Neural cell (in vitro differentiated cells): ENCODE results near the gene PGAP1. TPM values are rescaled to one million over a fixed set of nuclear protein-coding genes. Genes with fewer than 3 reads are reported as not detected.

ENCODE experiments used
- H2AFZ ChIP-seq: fragments of 200-600, 300-800 bp; sonication (generic), shearing (Covaris generic); 2 replicates; pipeline ENCODE4 v1.6.0; 2014; ENCODE audit warnings: low read depth, mild to moderate bottlenecking, antibody characterized with exemption, low read length, moderate library complexity
- H3F3A ChIP-seq: fragments of 200-600 bp; shearing (Covaris generic); 2 replicates; pipeline ENCODE4 v1.6.1; 2016; ENCODE audit warnings: mild to moderate bottlenecking, moderate library complexity, mixed read lengths, antibody characterized with exemption, low read length; ENCODE audit not compliant: insufficient read depth, poor library complexity, severe bottlenecking
- H3K27ac ChIP-seq: fragments of 200-600, 300-800 bp; sonication (generic), shearing (Covaris generic); 2 replicates; pipeline ENCODE4 v1.5.1; 2014; ENCODE audit warnings: mild to moderate bottlenecking, low read length, moderate library complexity
- H3K27me3 ChIP-seq: fragments of 300-800, 200-600 bp; sonication (generic), shearing (Covaris generic); 2 replicates; pipeline ENCODE4 v1.6.0; 2014; ENCODE audit warnings: mild to moderate bottlenecking, low read depth, low read length, moderate library complexity; ENCODE audit not compliant: insufficient read depth
- H3K36me3 ChIP-seq: fragments of 300-800, 200-600 bp; sonication (generic), shearing (Covaris generic); 2 replicates; pipeline ENCODE4 v1.5.1; 2014; ENCODE audit warnings: mild to moderate bottlenecking, antibody characterized with exemption, low read length, moderate library complexity; ENCODE audit not compliant: insufficient read depth
- H3K4me2 ChIP-seq: fragments of 300-800, 200-600 bp; sonication (generic), shearing (Covaris generic); 2 replicates; pipeline ENCODE4 v1.6.0; 2014; ENCODE audit warnings: mild to moderate bottlenecking, low read length
- H3K4me3 ChIP-seq: fragments of 300-800, 200-600 bp; sonication (generic), shearing (Covaris generic); 2 replicates; pipeline ENCODE4 v1.5.1; 2014; ENCODE audit warnings: mild to moderate bottlenecking, low read length, moderate library complexity
- H3K79me2 ChIP-seq: fragments of 200-600 bp; shearing (Covaris generic); replicated peaks from 2 replicates; pipeline ENCODE4 v1.6.0; 2014; ENCODE audit warnings: mild to moderate bottlenecking, low read length, moderate library complexity; ENCODE audit not compliant: insufficient read depth
- H3K9ac ChIP-seq: fragments of 300-800, 200-600 bp; sonication (generic), shearing (Covaris generic); 2 replicates; pipeline ENCODE4 v1.6.1; 2016; ENCODE audit warnings: mild to moderate bottlenecking, low read length, mixed read lengths
- H3K9me2 ChIP-seq: fragments of 200-600 bp; shearing (Covaris generic); 2 replicates; pipeline ENCODE4 v1.6.1; 2016; ENCODE audit warnings: mild to moderate bottlenecking, low read length, mixed read lengths; ENCODE audit not compliant: insufficient read depth
- H3K9me3 ChIP-seq: fragments of 200-600, 300-800 bp; sonication (generic), shearing (Covaris generic); 2 replicates; pipeline ENCODE4 v1.6.1; 2016; ENCODE audit warnings: mild to moderate bottlenecking, mixed run types, low read length, moderate library complexity, mixed read lengths
- H4K20me1 ChIP-seq: fragments of 200-600 bp; shearing (Covaris generic); 2 replicates; pipeline ENCODE4 v1.6.1; 2016; ENCODE audit warnings: mild to moderate bottlenecking, mixed run types; ENCODE audit not compliant: insufficient read depth
- CTCF ChIP-seq: fragments of 450-650 bp; IDR thresholded peaks from 2 replicates; pipeline ENCODE4 v1.5.1; 2014; ENCODE audit warnings: antibody characterized with exemption, mild to moderate bottlenecking, moderate library complexity; ENCODE audit not compliant: poor library complexity, severe bottlenecking
- EP300 ChIP-seq: fragments of 450-650 bp; conservative IDR thresholded peaks from 2 replicates; pipeline ENCODE4 v1.6.1; 2014; ENCODE audit warnings: antibody characterized with exemption, mild to moderate bottlenecking, moderate library complexity; ENCODE audit not compliant: poor library complexity, severe bottlenecking
- EZH2 ChIP-seq: fragments of 200-600, 300-800 bp; shearing (Covaris generic), sonication (generic); IDR thresholded peaks from 2 replicates; pipeline ENCODE4 v1.6.1; 2014; ENCODE audit warnings: antibody characterized with exemption, low read length, borderline replicate concordance, mild to moderate bottlenecking; ENCODE audit not compliant: insufficient read depth, poor library complexity, severe bottlenecking
- MXI1 ChIP-seq: fragments of 450-650 bp; conservative IDR thresholded peaks from 2 replicates; pipeline ENCODE4 v1.6.1; 2014; ENCODE audit warnings: antibody characterized with exemption, mild to moderate bottlenecking; ENCODE audit not compliant: poor library complexity, severe bottlenecking
- POLR2AphosphoS5 ChIP-seq: IDR thresholded peaks from 2 replicates; pipeline ENCODE4 v1.6.1; 2012
- RAD21 ChIP-seq: fragments of 450-650 bp; conservative IDR thresholded peaks from 2 replicates; pipeline ENCODE4 v1.6.1; 2014; ENCODE audit warnings: antibody characterized with exemption, mild to moderate bottlenecking, moderate library complexity
- REST ChIP-seq: IDR thresholded peaks from 2 replicates; pipeline ENCODE4 v1.6.1; 2012; ENCODE audit warnings: borderline replicate concordance
- SMC3 ChIP-seq: fragments of 450-650 bp; conservative IDR thresholded peaks from 2 replicates; pipeline ENCODE4 v1.6.1; 2014; ENCODE audit warnings: antibody characterized with exemption, mild to moderate bottlenecking, moderate library complexity; ENCODE audit not compliant: poor library complexity
- TAF1 ChIP-seq: IDR thresholded peaks from 2 replicates; pipeline ENCODE4 v1.6.1; 2012; ENCODE audit warnings: low read depth
- polyA minus RNA-seq: library from RNA; depleted of rRNA, polyadenylated mRNA; stranded (reverse); fragments of >200 nt; gene quantifications from 2 replicates; pipeline ENCODE4 v1.2.3, GENCODE V29; 2014
- polyA plus RNA-seq: library from polyadenylated mRNA; depleted of rRNA; stranded (reverse); fragments of >200 nt; gene quantifications from 2 replicates; pipeline ENCODE4 v1.2.3, GENCODE V29; 2014

The PGAP1 gene
- 54.8 and 63.3 TPM in 2 replicates for polyA plus RNA-seq
- polyA minus RNA-seq: 172 and 213 TPM in 2 replicates

GRCh38 chr2:196926562-196927375 lies at the start of gene PGAP1:
Gene PGAP1 (minus strand): TSS chr2:196926707. CDS start chr2:196926616, 91 bp downstream.
- H2AFZ ChIP-seq: peak within 1 kb of the TSS; percentile 77
- H3K27ac ChIP-seq: peak within 1 kb of the TSS; percentile 93
- H4K20me1 ChIP-seq: no peaks in the 10 kb centered on the region
- H3F3A ChIP-seq: no peaks in the 10 kb centered on the region
- H3K9me2 ChIP-seq: no peaks in the 10 kb centered on the region
- H3K9ac ChIP-seq: peak within 1 kb of the TSS; percentile 95
- peaks cover 46% of the 10 kb centered on the region for H3K79me2 ChIP-seq
- H3K36me3 ChIP-seq: no peaks in the 10 kb centered on the region
- peak within 1 kb of the TSS; percentile 43 for H3K4me2 ChIP-seq
- no peaks in the 10 kb centered on the region for H3K27me3 ChIP-seq
- TF ChIP-seq TAF1: peak; percentile 65
- peak; percentile 45 for TF ChIP-seq SMC3
- peak; percentile 88 for TF ChIP-seq REST
- TF ChIP-seq POLR2AphosphoS5: peak; percentile 87
- no peak for TF ChIP-seq CTCF
- TF ChIP-seq RAD21: peak; percentile 37
- no peak for TF ChIP-seq EZH2
- peak; percentile 67 for TF ChIP-seq MXI1
- peak; percentile 76 for TF ChIP-seq EP300
- H3K4me3 ChIP-seq: peak within 1 kb of the TSS; percentile 88
- H3K9me3 ChIP-seq: no peaks in the 10 kb centered on the region

GRCh38 chr2:196974970-196975369 lies 48.5 kb upstream of the PGAP1 start:
- no peak overlapping the region for H3K27ac ChIP-seq
- TF ChIP-seq TAF1 (no peak), POLR2AphosphoS5 (no peak), REST (no peak), RAD21 (no peak), SMC3 (no peak), CTCF (no peak), MXI1 (no peak), EP300 (no peak), EZH2 (no peak)
- no peaks in the 10 kb centered on the region for H3K36me3 ChIP-seq
- H3K4me3 ChIP-seq: no peak overlapping the region
- no peak overlapping the region for H2AFZ ChIP-seq
- no peaks in the 10 kb centered on the region for H3F3A ChIP-seq
- H3K9me2 ChIP-seq: no peaks in the 10 kb centered on the region
- no peak overlapping the region for H3K4me2 ChIP-seq
- H4K20me1 ChIP-seq: no peaks in the 10 kb centered on the region
- no peaks in the 10 kb centered on the region for H3K9me3 ChIP-seq
- no peaks in the 10 kb centered on the region for H3K27me3 ChIP-seq
- H3K9ac ChIP-seq: no peak overlapping the region
- H3K79me2 ChIP-seq: no peaks in the 10 kb centered on the region
